WTC11 (cell line): ENCODE results near the gene ELFN1. TPM values are rescaled to one million over a fixed set of nuclear protein-coding genes. Genes with fewer than 3 reads are reported as not detected.
"Not testable (repeated sequence)": the region's sequence is repeated elsewhere in the genome, so short reads cannot be mapped to it uniquely, and the experiment has no call there.

Experiments
- ATAC-seq: fragments of 200-7000 bp; cut with Tn5 transposase; 2 replicates; pipeline ENCODE4 v1.10.0; 2021; ENCODE audit warnings: mild to moderate bottlenecking, moderate library complexity
- CTCF ChIA-PET: fragments of 300-600 bp; sonication (Branson Sonifier 250); formaldehyde crosslinking; loops from one replicate; lab custom pipeline; 2021; ENCODE audit warnings: antibody characterized with exemption; lab: Charles Lee
- POLR2A ChIA-PET: fragments of 350-600 bp; sonication (Branson Sonifier 250); formaldehyde crosslinking; loops from one replicate; lab custom pipeline; 2021; ENCODE audit warnings: antibody characterized with exemption; lab: Charles Lee
- DNase-seq: peaks from one replicate; pipeline ENCODE4 v3.0.0; 2021; ENCODE audit warnings: low spot score
- H3K27ac Mint-ChIP-seq: 2 replicates; pipeline ENCODE4 v1.8.0; 2021; ENCODE audit warnings: mixed read lengths
- H3K27me3 Mint-ChIP-seq: 2 replicates; pipeline ENCODE4 v1.8.0; 2021; ENCODE audit warnings: low read depth, mild to moderate bottlenecking, moderate library complexity, mixed read lengths
- H3K36me3 Mint-ChIP-seq: 2 replicates; pipeline ENCODE4 v1.8.0; 2021; ENCODE audit warnings: mixed read lengths
- H3K4me1 Mint-ChIP-seq: 2 replicates; pipeline ENCODE4 v1.8.0; 2022; ENCODE audit warnings: mixed read lengths
- H3K4me3 Mint-ChIP-seq: 2 replicates; pipeline ENCODE4 v1.8.0; 2021; ENCODE audit warnings: mild to moderate bottlenecking, moderate library complexity, mixed read lengths
- H3K9me3 Mint-ChIP-seq: 2 replicates; pipeline ENCODE4 v1.8.0; 2021; ENCODE audit warnings: mixed read lengths
- KAT7 ChIP-seq: sonication (generic); formaldehyde crosslinking; IDR thresholded peaks from 2 replicates; pipeline ENCODE4 v1.8.1; 2023; ENCODE audit warnings: missing genetic modification reagents, mild to moderate bottlenecking, borderline replicate concordance
- NR1H2 ChIP-seq: sonication (generic); formaldehyde crosslinking; IDR thresholded peaks from 2 replicates; pipeline ENCODE4 v1.9.0; 2021; ENCODE audit warnings: mild to moderate bottlenecking, moderate library complexity, missing genetic modification reagents
- SOX15 ChIP-seq: fragments of 250-450 bp; sonication (Bioruptor Pico); IDR thresholded peaks from 2 replicates; pipeline ENCODE4 v1.9.0; 2021; ENCODE audit warnings: mild to moderate bottlenecking
- SP1 ChIP-seq: sonication (generic); formaldehyde crosslinking; conservative IDR thresholded peaks from 2 replicates; pipeline ENCODE4 v1.8.1; 2022; ENCODE audit warnings: missing genetic modification reagents
- ZNF138 ChIP-seq: sonication (generic); formaldehyde crosslinking; conservative IDR thresholded peaks from 2 replicates; pipeline ENCODE4 v1.8.1; 2022; ENCODE audit warnings: mild to moderate bottlenecking, moderate library complexity, missing genetic modification reagents
- ZNF263 ChIP-seq: sonication (generic); formaldehyde crosslinking; IDR thresholded peaks from 2 replicates; pipeline ENCODE4 v1.8.1; 2022; ENCODE audit warnings: low read depth, mild to moderate bottlenecking, moderate library complexity, missing genetic modification reagents
- ZNF317 ChIP-seq: sonication (generic); formaldehyde crosslinking; IDR thresholded peaks from 2 replicates; pipeline ENCODE4 v1.8.1; 2023; ENCODE audit warnings: low read depth, mild to moderate bottlenecking, moderate library complexity, missing genetic modification reagents, borderline replicate concordance
- total RNA-seq: library from RNA; stranded (reverse); gene quantifications from 3 replicates; pipeline ENCODE4 v1.2.3, GENCODE V29; 2021
- TF ChIP-seq, protein P1 (sequence below): sonication (generic); formaldehyde crosslinking; IDR thresholded peaks from 2 replicates; pipeline ENCODE4 v1.8.1; 2023; ENCODE audit warnings: mild to moderate bottlenecking, missing genetic modification reagents, moderate library complexity
- TF ChIP-seq, protein P2 (sequence below): sonication (generic); formaldehyde crosslinking; conservative IDR thresholded peaks from 2 replicates; pipeline ENCODE4 v1.8.1; 2023; ENCODE audit warnings: mild to moderate bottlenecking, low read depth, missing genetic modification reagents, moderate library complexity
- TF ChIP-seq, protein P3 (sequence below): sonication (generic); formaldehyde crosslinking; IDR thresholded peaks from 2 replicates; pipeline ENCODE4 v1.8.1; 2023; ENCODE audit warnings: mild to moderate bottlenecking, moderate library complexity, missing genetic modification reagents
- TF ChIP-seq, protein P4 (sequence below): sonication (generic); formaldehyde crosslinking; IDR thresholded peaks from 2 replicates; pipeline ENCODE4 v1.8.1; 2023; ENCODE audit warnings: mild to moderate bottlenecking, missing genetic modification reagents
- TF ChIP-seq, protein P5 (sequence below): sonication (generic); formaldehyde crosslinking; IDR thresholded peaks from 2 replicates; pipeline ENCODE4 v1.8.1; 2023; ENCODE audit warnings: mild to moderate bottlenecking, missing genetic modification reagents, borderline replicate concordance
- TF ChIP-seq, protein P6 (sequence below): fragments of 250-450 bp; sonication (Bioruptor Pico); IDR thresholded peaks from 2 replicates; pipeline ENCODE4 v1.8.0; 2021; ENCODE audit warnings: mild to moderate bottlenecking

ELFN1 gene
- total RNA-seq, 1 experiment from 2014 or later, result 4.6 TPM

DNA sequence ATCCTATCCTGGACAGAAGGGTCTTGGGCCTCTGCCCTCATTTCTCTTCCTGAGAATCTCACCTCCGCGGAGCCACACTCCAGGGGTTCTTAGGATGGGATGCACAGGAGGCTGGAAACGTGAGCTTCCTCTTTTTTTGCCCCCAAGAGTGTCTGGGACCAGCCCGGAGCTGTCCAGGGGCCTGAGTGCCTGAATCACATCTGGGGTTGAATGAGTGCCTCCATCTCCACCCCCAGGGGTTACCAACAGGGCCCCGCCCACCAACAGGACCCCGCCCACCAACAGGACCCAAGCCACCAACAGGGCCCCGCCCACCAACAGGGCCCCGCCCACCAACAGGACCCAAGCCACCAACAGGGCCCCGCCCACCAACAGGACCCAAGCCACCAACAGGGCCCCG is 48.8 kb downstream of the ELFN1 start:
- 0 out of 2 replicates have a peak, but pooled peaks have one; percentile 32 for TF ChIP-seq SP1 (CRISPR knock-in tag)
- H3K4me3 Mint-ChIP-seq, H3K27me3 Mint-ChIP-seq, POLR2A ChIA-PET, H3K27ac Mint-ChIP-seq, H3K9me3 Mint-ChIP-seq, H3K36me3 Mint-ChIP-seq: not testable (repeated sequence)
- CTCF ChIA-PET, result interaction anchor here (1.0 kb wide), 1 partner anchor 9 kb away, joined by 7 read pairs; no protein-coding TSS in a partner anchor
- H3K4me1 Mint-ChIP-seq, result peaks cover 44% of the 10 kb centered on the region
- ATAC-seq (peak; percentile 18; the same call in 1 of the 2 replicates), DNase-seq (peak; percentile 75)

DNA sequence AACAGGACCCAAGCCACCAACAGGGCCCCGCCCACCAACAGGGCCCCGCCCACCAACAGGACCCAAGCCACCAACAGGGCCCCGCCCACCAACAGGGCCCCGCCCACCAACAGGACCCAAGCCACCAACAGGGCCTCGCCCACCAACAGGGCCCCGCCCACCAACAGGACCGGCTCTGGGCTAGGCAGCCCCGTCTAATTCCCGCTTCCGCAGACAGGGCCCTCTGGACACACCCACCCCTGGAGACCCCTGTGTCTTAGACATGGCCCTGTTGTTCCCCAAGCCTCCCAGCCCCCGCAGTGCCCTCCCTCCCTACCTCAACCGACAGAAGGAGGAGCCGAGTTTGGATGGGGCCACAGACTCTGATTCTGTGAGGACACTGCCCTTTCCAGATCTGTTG is 49.2 kb downstream of the ELFN1 start:
- H3K4me3 Mint-ChIP-seq, POLR2A ChIA-PET, H3K36me3 Mint-ChIP-seq, H3K27me3 Mint-ChIP-seq, H3K27ac Mint-ChIP-seq, H3K9me3 Mint-ChIP-seq: not testable (repeated sequence)
- peaks cover 40% of the 10 kb centered on the region for H3K4me1 Mint-ChIP-seq
- 0 out of 2 replicates have a peak, but pooled peaks have one; percentile 8 for TF ChIP-seq SP1 (CRISPR knock-in tag)
- ATAC-seq (peak; percentile 86), DNase-seq (peak; percentile 82)
- CTCF ChIA-PET, result interaction anchor here (1.0 kb wide), 1 partner anchor 9 kb away, joined by 7 read pairs; no protein-coding TSS in a partner anchor

DNA sequence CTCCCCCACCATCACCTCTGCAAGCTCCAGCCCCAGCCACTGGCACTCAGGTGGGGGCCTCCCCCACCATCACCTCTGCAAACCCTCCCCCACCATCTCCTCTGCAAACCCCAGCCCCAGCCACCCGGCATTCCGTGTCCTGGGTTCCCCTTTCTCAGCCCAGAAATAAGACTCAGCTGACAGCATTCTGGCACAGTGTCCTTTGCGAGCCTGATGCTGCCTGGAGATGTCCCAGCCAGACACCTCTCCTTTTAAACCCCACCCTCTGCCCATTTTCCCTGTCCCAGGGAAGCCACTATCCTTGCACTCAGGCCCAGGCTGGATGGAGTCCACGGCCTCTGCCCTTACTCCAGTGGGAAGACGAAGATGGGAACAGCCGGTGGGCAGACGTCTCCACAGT is 49.8 kb downstream of the ELFN1 start:
- Mint-ChIP-seq H3K36me3 (no peaks in the 10 kb centered on the region), H3K4me1 (peaks cover 39% of the 10 kb centered on the region), H3K9me3 (no peaks in the 10 kb centered on the region), H3K4me3 (no peak overlapping the region), H3K27me3 (no peaks in the 10 kb centered on the region), H3K27ac (no peak overlapping the region)
- DNase-seq (no peak), ATAC-seq (no peak)
- TF ChIP-seq, protein P1, sequence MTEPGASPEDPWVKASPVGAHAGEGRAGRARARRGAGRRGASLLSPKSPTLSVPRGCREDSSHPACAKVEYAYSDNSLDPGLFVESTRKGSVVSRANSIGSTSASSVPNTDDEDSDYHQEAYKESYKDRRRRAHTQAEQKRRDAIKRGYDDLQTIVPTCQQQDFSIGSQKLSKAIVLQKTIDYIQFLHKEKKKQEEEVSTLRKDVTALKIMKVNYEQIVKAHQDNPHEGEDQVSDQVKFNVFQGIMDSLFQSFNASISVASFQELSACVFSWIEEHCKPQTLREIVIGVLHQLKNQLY (CRISPR knock-in tag), result no peak
- no peak for TF ChIP-seq NR1H2
- TF ChIP-seq ZNF263, result no peak
- no peak for TF ChIP-seq SOX15 (CRISPR knock-in tag)
- TF ChIP-seq KAT7 (CRISPR knock-in tag), result no peak
- TF ChIP-seq, protein P2, sequence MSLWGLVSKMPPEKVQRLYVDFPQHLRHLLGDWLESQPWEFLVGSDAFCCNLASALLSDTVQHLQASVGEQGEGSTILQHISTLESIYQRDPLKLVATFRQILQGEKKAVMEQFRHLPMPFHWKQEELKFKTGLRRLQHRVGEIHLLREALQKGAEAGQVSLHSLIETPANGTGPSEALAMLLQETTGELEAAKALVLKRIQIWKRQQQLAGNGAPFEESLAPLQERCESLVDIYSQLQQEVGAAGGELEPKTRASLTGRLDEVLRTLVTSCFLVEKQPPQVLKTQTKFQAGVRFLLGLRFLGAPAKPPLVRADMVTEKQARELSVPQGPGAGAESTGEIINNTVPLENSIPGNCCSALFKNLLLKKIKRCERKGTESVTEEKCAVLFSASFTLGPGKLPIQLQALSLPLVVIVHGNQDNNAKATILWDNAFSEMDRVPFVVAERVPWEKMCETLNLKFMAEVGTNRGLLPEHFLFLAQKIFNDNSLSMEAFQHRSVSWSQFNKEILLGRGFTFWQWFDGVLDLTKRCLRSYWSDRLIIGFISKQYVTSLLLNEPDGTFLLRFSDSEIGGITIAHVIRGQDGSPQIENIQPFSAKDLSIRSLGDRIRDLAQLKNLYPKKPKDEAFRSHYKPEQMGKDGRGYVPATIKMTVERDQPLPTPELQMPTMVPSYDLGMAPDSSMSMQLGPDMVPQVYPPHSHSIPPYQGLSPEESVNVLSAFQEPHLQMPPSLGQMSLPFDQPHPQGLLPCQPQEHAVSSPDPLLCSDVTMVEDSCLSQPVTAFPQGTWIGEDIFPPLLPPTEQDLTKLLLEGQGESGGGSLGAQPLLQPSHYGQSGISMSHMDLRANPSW (CRISPR knock-in tag), result no peak
- POLR2A ChIA-PET, result interaction anchor here (0.7 kb wide), 1 partner anchor 15 kb away, joined by 4 read pairs; no protein-coding TSS in a partner anchor
- CTCF ChIA-PET, result interaction anchor here (1.5 kb wide), 1 partner anchor 55 kb away, joined by 7 read pairs; no protein-coding TSS in a partner anchor

DNA sequence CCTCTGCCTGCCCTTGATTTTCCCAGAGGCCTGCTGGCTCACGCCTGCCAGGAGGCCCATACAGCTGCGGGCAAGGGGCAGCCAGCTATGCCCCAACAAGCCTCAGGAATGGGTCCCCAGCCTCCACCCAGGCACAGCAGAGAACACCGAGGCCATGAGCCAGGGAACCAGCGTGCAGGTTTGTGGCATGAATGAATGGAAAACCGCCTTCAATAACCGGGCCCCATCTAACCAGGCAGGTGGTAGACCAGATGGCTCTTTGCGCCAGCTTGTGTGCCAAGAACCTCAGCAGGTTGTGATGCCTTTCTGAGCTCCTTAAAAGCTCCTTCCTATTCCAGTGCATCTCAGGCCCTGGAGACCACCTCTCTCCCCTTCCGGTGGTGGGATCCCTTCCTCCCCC is 50.2 kb downstream of the ELFN1 start:
- Mint-ChIP-seq H3K27me3 (no peaks in the 10 kb centered on the region), H3K36me3 (no peaks in the 10 kb centered on the region), H3K4me3 (no peak overlapping the region), H3K27ac (no peak overlapping the region), H3K9me3 (no peaks in the 10 kb centered on the region), H3K4me1 (peaks cover 39% of the 10 kb centered on the region)
- ATAC-seq (no peak), DNase-seq (no peak)
- ChIA-PET CTCF (interaction anchor here (1.5 to 1.7 kb wide), 2 partner anchors 11 to 56 kb away, joined by 5 to 7 read pairs; no protein-coding TSS in a partner anchor), POLR2A (interaction anchor here (0.6 to 0.7 kb wide), 2 partner anchors 15 to 53 kb away, joined by 3 to 4 read pairs; no protein-coding TSS in a partner anchor)
- TF ChIP-seq, protein P3, sequence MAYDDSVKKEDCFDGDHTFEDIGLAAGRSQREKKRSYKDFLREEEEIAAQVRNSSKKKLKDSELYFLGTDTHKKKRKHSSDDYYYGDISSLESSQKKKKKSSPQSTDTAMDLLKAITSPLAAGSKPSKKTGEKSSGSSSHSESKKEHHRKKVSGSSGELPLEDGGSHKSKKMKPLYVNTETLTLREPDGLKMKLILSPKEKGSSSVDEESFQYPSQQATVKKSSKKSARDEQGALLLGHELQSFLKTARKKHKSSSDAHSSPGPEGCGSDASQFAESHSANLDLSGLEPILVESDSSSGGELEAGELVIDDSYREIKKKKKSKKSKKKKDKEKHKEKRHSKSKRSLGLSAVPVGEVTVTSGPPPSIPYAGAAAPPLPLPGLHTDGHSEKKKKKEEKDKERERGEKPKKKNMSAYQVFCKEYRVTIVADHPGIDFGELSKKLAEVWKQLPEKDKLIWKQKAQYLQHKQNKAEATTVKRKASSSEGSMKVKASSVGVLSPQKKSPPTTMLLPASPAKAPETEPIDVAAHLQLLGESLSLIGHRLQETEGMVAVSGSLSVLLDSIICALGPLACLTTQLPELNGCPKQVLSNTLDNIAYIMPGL, result no peak
- TF ChIP-seq ZNF138, result no peak
- TF ChIP-seq SP1 (CRISPR knock-in tag), result no peak
- TF ChIP-seq ZNF317, result no peak
- TF ChIP-seq, protein P4, sequence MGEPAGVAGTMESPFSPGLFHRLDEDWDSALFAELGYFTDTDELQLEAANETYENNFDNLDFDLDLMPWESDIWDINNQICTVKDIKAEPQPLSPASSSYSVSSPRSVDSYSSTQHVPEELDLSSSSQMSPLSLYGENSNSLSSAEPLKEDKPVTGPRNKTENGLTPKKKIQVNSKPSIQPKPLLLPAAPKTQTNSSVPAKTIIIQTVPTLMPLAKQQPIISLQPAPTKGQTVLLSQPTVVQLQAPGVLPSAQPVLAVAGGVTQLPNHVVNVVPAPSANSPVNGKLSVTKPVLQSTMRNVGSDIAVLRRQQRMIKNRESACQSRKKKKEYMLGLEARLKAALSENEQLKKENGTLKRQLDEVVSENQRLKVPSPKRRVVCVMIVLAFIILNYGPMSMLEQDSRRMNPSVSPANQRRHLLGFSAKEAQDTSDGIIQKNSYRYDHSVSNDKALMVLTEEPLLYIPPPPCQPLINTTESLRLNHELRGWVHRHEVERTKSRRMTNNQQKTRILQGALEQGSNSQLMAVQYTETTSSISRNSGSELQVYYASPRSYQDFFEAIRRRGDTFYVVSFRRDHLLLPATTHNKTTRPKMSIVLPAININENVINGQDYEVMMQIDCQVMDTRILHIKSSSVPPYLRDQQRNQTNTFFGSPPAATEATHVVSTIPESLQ (CRISPR knock-in tag), result no peak
- TF ChIP-seq, protein P5, sequence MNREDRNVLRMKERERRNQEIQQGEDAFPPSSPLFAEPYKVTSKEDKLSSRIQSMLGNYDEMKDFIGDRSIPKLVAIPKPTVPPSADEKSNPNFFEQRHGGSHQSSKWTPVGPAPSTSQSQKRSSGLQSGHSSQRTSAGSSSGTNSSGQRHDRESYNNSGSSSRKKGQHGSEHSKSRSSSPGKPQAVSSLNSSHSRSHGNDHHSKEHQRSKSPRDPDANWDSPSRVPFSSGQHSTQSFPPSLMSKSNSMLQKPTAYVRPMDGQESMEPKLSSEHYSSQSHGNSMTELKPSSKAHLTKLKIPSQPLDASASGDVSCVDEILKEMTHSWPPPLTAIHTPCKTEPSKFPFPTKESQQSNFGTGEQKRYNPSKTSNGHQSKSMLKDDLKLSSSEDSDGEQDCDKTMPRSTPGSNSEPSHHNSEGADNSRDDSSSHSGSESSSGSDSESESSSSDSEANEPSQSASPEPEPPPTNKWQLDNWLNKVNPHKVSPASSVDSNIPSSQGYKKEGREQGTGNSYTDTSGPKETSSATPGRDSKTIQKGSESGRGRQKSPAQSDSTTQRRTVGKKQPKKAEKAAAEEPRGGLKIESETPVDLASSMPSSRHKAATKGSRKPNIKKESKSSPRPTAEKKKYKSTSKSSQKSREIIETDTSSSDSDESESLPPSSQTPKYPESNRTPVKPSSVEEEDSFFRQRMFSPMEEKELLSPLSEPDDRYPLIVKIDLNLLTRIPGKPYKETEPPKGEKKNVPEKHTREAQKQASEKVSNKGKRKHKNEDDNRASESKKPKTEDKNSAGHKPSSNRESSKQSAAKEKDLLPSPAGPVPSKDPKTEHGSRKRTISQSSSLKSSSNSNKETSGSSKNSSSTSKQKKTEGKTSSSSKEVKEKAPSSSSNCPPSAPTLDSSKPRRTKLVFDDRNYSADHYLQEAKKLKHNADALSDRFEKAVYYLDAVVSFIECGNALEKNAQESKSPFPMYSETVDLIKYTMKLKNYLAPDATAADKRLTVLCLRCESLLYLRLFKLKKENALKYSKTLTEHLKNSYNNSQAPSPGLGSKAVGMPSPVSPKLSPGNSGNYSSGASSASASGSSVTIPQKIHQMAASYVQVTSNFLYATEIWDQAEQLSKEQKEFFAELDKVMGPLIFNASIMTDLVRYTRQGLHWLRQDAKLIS, result no peak
- TF ChIP-seq, protein P6, sequence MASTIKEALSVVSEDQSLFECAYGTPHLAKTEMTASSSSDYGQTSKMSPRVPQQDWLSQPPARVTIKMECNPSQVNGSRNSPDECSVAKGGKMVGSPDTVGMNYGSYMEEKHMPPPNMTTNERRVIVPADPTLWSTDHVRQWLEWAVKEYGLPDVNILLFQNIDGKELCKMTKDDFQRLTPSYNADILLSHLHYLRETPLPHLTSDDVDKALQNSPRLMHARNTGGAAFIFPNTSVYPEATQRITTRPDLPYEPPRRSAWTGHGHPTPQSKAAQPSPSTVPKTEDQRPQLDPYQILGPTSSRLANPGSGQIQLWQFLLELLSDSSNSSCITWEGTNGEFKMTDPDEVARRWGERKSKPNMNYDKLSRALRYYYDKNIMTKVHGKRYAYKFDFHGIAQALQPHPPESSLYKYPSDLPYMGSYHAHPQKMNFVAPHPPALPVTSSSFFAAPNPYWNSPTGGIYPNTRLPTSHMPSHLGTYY (CRISPR knock-in tag), result no peak
